HepG2 (cell line): ENCODE results near the gene PTPN22. TPM values are rescaled to one million over a fixed set of nuclear protein-coding genes. Genes with fewer than 3 reads are reported as not detected.

Source experiments
- AKAP8 ChIP-seq: sonication (generic); formaldehyde crosslinking; IDR thresholded peaks from 2 replicates; pipeline ENCODE4 v1.5.1; 2020; ENCODE audit warnings: mild to moderate bottlenecking, missing genetic modification reagents
- NFE2 ChIP-seq: sonication (generic); formaldehyde crosslinking; IDR thresholded peaks from 2 replicates; pipeline ENCODE4 v1.4.0; 2020; ENCODE audit warnings: missing genetic modification reagents
- SMC3 ChIP-seq: IDR thresholded peaks from 2 replicates; pipeline ENCODE4 v1.6.1; 2011; ENCODE audit warnings: low read length, improper control_type of control experiment
- SRSF1 ChIP-seq: fragments of 200-400 bp; formaldehyde crosslinking; optimal IDR thresholded peaks from 2 replicates; pipeline ENCODE3; 2017; ENCODE audit warnings: mild to moderate bottlenecking, low read depth, low read length, moderate library complexity
- TEAD2 ChIP-seq: sonication (generic); formaldehyde crosslinking; IDR thresholded peaks from 2 replicates; pipeline ENCODE4 v1.9.0; 2021; ENCODE audit warnings: missing genetic modification reagents
- XBP1 ChIP-seq: sonication (generic); formaldehyde crosslinking; IDR thresholded peaks from 2 replicates; pipeline ENCODE4 v1.5.0; 2020; ENCODE audit warnings: missing genetic modification reagents
- ZNF333 ChIP-seq: sonication (generic); formaldehyde crosslinking; IDR thresholded peaks from 2 replicates; pipeline ENCODE4 v1.4.0; 2020; ENCODE audit warnings: mild to moderate bottlenecking, missing genetic modification reagents, borderline replicate concordance
- ZNF431 ChIP-seq: sonication (generic); formaldehyde crosslinking; IDR thresholded peaks from 2 replicates; pipeline ENCODE4 v1.9.0; 2022; ENCODE audit warnings: missing genetic modification reagents, low read depth, mild to moderate bottlenecking, borderline replicate concordance
- ZNF609 ChIP-seq: sonication (generic); formaldehyde crosslinking; IDR thresholded peaks from 2 replicates; pipeline ENCODE4 v1.4.0; 2020; ENCODE audit warnings: mild to moderate bottlenecking, missing genetic modification reagents, borderline replicate concordance
- polyA plus RNA-seq, 8 experiments: library from polyadenylated mRNA; depleted of rRNA in 3 of 8; stranded (reverse) in 7 of 8; unstranded in 1 of 8; fragments of >200 nt; fragmentation: Illumina TruSeq in 4 of 8; extraction: Trizol in 4 of 8; gene quantifications; 2 replicates each; pipeline versions ENCODE4 v1.2.1 to v1.2.3, GENCODE V29; 2011 to 2016; ENCODE audit warnings: low read depth in 4 of 8, missing spikeins in 1 of 8, mixed read lengths in 1 of 8; ENCODE audit not compliant: insufficient read depth in 1 of 8
- total RNA-seq, 5 experiments: library from RNA; depleted of rRNA; stranded (reverse); fragments of >200 nt; fragmentation: Illumina TruSeq; extraction: Trizol; gene quantifications; 2 replicates each; pipeline ENCODE4 v1.2.3, GENCODE V29; 2016; ENCODE audit warnings: low read depth in 1 of 5

Gene PTPN22
- total and polyA plus RNA-seq, 2 of the 13 experiments (the other 11 are each of a cell fraction or from before 2014, with no cell fraction given), result not detected

- TF ChIP-seq ZNF609 (CRISPR knock-in tag), result no peak
- no peak for TF ChIP-seq XBP1 (CRISPR knock-in tag)
- no peak for TF ChIP-seq ZNF431 (CRISPR knock-in tag)
- TF ChIP-seq ZNF333, result no peak
- TF ChIP-seq SRSF1, result no peak
- no peak for TF ChIP-seq TEAD2 (CRISPR knock-in tag)
- no peak for TF ChIP-seq NFE2
- no peak for TF ChIP-seq SMC3
- no peak for TF ChIP-seq AKAP8 (CRISPR knock-in tag)
These were observed 102.5 kb downstream of the PTPN22 start (continued) for GRCh38 chr1:113768916-113769600.
